GM18526 (cell line): ENCODE results near the gene HAO2.

Experiments used
- POLR2A ChIP-seq: IDR thresholded peaks from 3 replicates; pipeline ENCODE4 v1.6.1; 2011; ENCODE audit not compliant: insufficient read length; ENCODE audit errors: extremely low read depth

Gene HAO2

GRCh38 chr1:119371815-119372214 lies 3.2 kb downstream of the HAO2 start:
- no peak for TF ChIP-seq POLR2A

- TF ChIP-seq POLR2A: no peak
These were observed 4.0 kb downstream of the HAO2 start for GRCh38 chr1:119372503-119373086.

- TF ChIP-seq POLR2A: no peak
These were observed 4.9 kb downstream of the HAO2 start for GRCh38 chr1:119373465-119373864.

GRCh38 chr1:119374208-119374874 lies 5.8 kb downstream of the HAO2 start:
- no peak for TF ChIP-seq POLR2A

GRCh38 chr1:119375366-119375765 lies 6.8 kb downstream of the HAO2 start:
- TF ChIP-seq POLR2A: no peak

GRCh38 chr1:119376594-119376993 lies 8.0 kb downstream of the HAO2 start:
- no peak for TF ChIP-seq POLR2A

GRCh38 chr1:119379117-119379516 lies 10.5 kb downstream of the HAO2 start:
- no peak for TF ChIP-seq POLR2A

GRCh38 chr1:119380304-119380703 lies 11.7 kb downstream of the HAO2 start:
- TF ChIP-seq POLR2A: no peak

GRCh38 chr1:119380983-119381662 lies 12.5 kb downstream of the HAO2 start:
- no peak for TF ChIP-seq POLR2A

GRCh38 chr1:119384591-119384990 lies 16.0 kb downstream of the HAO2 start:
- no peak for TF ChIP-seq POLR2A

GRCh38 chr1:119385650-119386049 lies 17.1 kb downstream of the HAO2 start:
- TF ChIP-seq POLR2A: no peak

GRCh38 chr1:119387858-119388257 lies 19.3 kb downstream of the HAO2 start:
- TF ChIP-seq POLR2A: no peak

- TF ChIP-seq POLR2A: no peak
These were observed 19.9 kb downstream of the HAO2 start for GRCh38 chr1:119388450-119388849.

- no peak for TF ChIP-seq POLR2A
These were observed 21.9 kb downstream of the HAO2 start for GRCh38 chr1:119390526-119390925.

- no peak for TF ChIP-seq POLR2A
These were observed 23.2 kb downstream of the HAO2 start for GRCh38 chr1:119391749-119392148.

- no peak for TF ChIP-seq POLR2A
These were observed 25.5 kb downstream of the HAO2 start for GRCh38 chr1:119394085-119394484.
